ENCODE measurements around the gene MEP1B. TPM values are rescaled to one million over a fixed set of nuclear protein-coding genes. Genes with fewer than 3 reads are reported as not detected.
"Not testable (repeated sequence)": the region's sequence is repeated elsewhere in the genome, so short reads cannot be mapped to it uniquely, and the experiment has no call there.

MEP1B gene
- total RNA-seq: 0.08 TPM in 1 of 2 replicates, not detected in the other
- polyA plus RNA-seq (2012): 0.04 TPM

- no peak for DNase-seq (ENCODE audit: low read depth)
These were observed at the start of gene MEP1B for GRCh38 chr18:32189790-32190189. Gene MEP1B, plus strand, starts transcription at chr18:32190039. Its CDS starts 32 bp downstream, at chr18:32190071.

GRCh38 chr18:32148185-32148870 lies 41.5 kb upstream of the MEP1B start:
- DNase-seq (ENCODE audit: low read depth): no peak

GRCh38 chr18:32152705-32153448 lies 37.0 kb upstream of the MEP1B start:
- DNase-seq (ENCODE audit: low read depth): no peak

- DNase-seq (ENCODE audit: low read depth): no peak
These were observed 33.0 kb upstream of the MEP1B start for GRCh38 chr18:32156855-32157254.

GRCh38 chr18:32157580-32157979 lies 32.3 kb upstream of the MEP1B start:
- DNase-seq (ENCODE audit: low read depth): no peak

GRCh38 chr18:32158108-32158624 lies 31.7 kb upstream of the MEP1B start:
- peak; percentile 90 for DNase-seq (ENCODE audit: low read depth)

- DNase-seq (ENCODE audit: low read depth): not testable (repeated sequence)
These were observed 31.2 kb upstream of the MEP1B start for GRCh38 chr18:32158631-32159030.

- DNase-seq (ENCODE audit: low read depth): no peak
These were observed 29.3 kb upstream of the MEP1B start for GRCh38 chr18:32160547-32160946.

- DNase-seq (ENCODE audit: low read depth): no peak
These were observed 21.7 kb upstream of the MEP1B start for GRCh38 chr18:32167980-32168730.

GRCh38 chr18:32173654-32174053 lies 16.2 kb upstream of the MEP1B start:
- DNase-seq (ENCODE audit: low read depth): no peak

- no peak for DNase-seq (ENCODE audit: low read depth)
These were observed 15.1 kb upstream of the MEP1B start for GRCh38 chr18:32174719-32175118.

- no peak for DNase-seq (ENCODE audit: low read depth)
These were observed 14.6 kb upstream of the MEP1B start for GRCh38 chr18:32175265-32175664.

GRCh38 chr18:32176745-32177144 lies 13.1 kb upstream of the MEP1B start:
- not testable (repeated sequence) for DNase-seq (ENCODE audit: low read depth)

GRCh38 chr18:32177530-32177929 lies 12.3 kb upstream of the MEP1B start:
- DNase-seq (ENCODE audit: low read depth): peak; percentile 60

- no peak for DNase-seq (ENCODE audit: low read depth)
These were observed 6.3 kb upstream of the MEP1B start for GRCh38 chr18:32183503-32183902.

GRCh38 chr18:32190209-32190608 lies 370 bp downstream of the MEP1B start:
- DNase-seq (ENCODE audit: low read depth): no peak

- DNase-seq (ENCODE audit: low read depth): no peak
These were observed 6.3 kb downstream of the MEP1B start for GRCh38 chr18:32195881-32196815.

- DNase-seq (ENCODE audit: low read depth): peak; percentile 6
These were observed 10.9 kb downstream of the MEP1B start for GRCh38 chr18:32200766-32201165.

- no peak for DNase-seq (ENCODE audit: low read depth)
These were observed 12.3 kb downstream of the MEP1B start for GRCh38 chr18:32201948-32202672.

GRCh38 chr18:32208023-32208422 lies 18.2 kb downstream of the MEP1B start:
- DNase-seq (ENCODE audit: low read depth): no peak
